ENCODE data around the gene PHTF2. TPM values are rescaled to one million over a fixed set of nuclear protein-coding genes. Genes with fewer than 3 reads are reported as not detected.
A peak's percentile ranks its signal among the peaks of the same experiment; 100 is the strongest.

Gene PHTF2
- total and polyA plus RNA-seq, 11 donors: 9.6 to 47.2 (median 24.2) TPM

GRCh38 chr7:77913977-77914607 lies 115.5 kb downstream of the PHTF2 start:
- peaks cover 0 to 17% (median 6%) of the 10 kb centered on the region in 9 donors for H3K36me3 ChIP-seq
- peaks cover 0 to 10% (median 1%) of the 10 kb centered on the region in 12 donors for H3K4me1 ChIP-seq
- intact Hi-C loops (cut with DNase I): no loop called here
- no peak overlapping the region for H3K27ac ChIP-seq
- H3K9me3 ChIP-seq: no peaks in the 10 kb centered on the region
- 89 to 93% (median 92%) methylated on average over 4 of the region's 4 CpGs for WGBS, 4 donors
- no peaks in the 10 kb centered on the region for H3K27me3 ChIP-seq
- DNase-seq (no peak), ATAC-seq (no peak)
- TF ChIP-seq POLR2A (IDR thresholded peaks at IDR 0.05) (no peak), CTCF (IDR thresholded peaks at IDR 0.05) (no peak)
- no peak overlapping the region for H3K4me3 ChIP-seq

- Histone ChIP-seq H3K9me3 (no peaks in the 10 kb centered on the region), H3K36me3 (peaks cover 0 to 23% (median 7%) of the 10 kb centered on the region in 9 donors), H3K4me1 (no peaks in the 10 kb centered on the region), H3K27ac (no peak overlapping the region), H3K4me3 (no peak overlapping the region), H3K27me3 (no peaks in the 10 kb centered on the region)
- intact Hi-C loops (cut with DNase I): no loop called here
- 94 to 100% (median 98%) methylated on average over 2 of the region's 2 CpGs for WGBS, 4 donors
- no peak for DNase-seq
- no peak for ATAC-seq
- TF ChIP-seq POLR2A (IDR thresholded peaks at IDR 0.05) (no peak), CTCF (IDR thresholded peaks at IDR 0.05) (no peak)
These were observed 119.1 kb downstream of the PHTF2 start for GRCh38 chr7:77917500-77918262.

GRCh38 chr7:77918676-77919075 lies 120.1 kb downstream of the PHTF2 start:
- no peak overlapping the region for H3K4me3 ChIP-seq
- no peaks in the 10 kb centered on the region for H3K27me3 ChIP-seq
- no peak for DNase-seq
- H3K9me3 ChIP-seq: no peaks in the 10 kb centered on the region
- ATAC-seq: no peak
- no peaks in the 10 kb centered on the region for H3K4me1 ChIP-seq
- TF ChIP-seq POLR2A (IDR thresholded peaks at IDR 0.05) (no peak), CTCF (IDR thresholded peaks at IDR 0.05) (no peak)
- intact Hi-C loops (cut with DNase I): no loop called here
- peaks cover 0 to 32% (median 17%) of the 10 kb centered on the region in 9 donors for H3K36me3 ChIP-seq
- H3K27ac ChIP-seq: no peak overlapping the region
- WGBS, 4 donors: 83 to 98% (median 88%) methylated on average over 1 of the region's 1 CpG

- no peak overlapping the region for H3K27ac ChIP-seq
- H3K36me3 ChIP-seq: peaks cover 0 to 36% (median 20%) of the 10 kb centered on the region in 9 donors
- no peaks in the 10 kb centered on the region for H3K27me3 ChIP-seq
- peaks cover 0 to 2% (median 0%) of the 10 kb centered on the region in 12 donors for H3K4me1 ChIP-seq
- ATAC-seq: peak; percentile 49 to 64 (median 58)
- TF ChIP-seq CTCF (IDR thresholded peaks at IDR 0.05): no peak
- TF ChIP-seq POLR2A (IDR thresholded peaks at IDR 0.05): no peak
- intact Hi-C loops (cut with DNase I): no loop called here
- H3K4me3 ChIP-seq: no peak overlapping the region
- no peaks in the 10 kb centered on the region for H3K9me3 ChIP-seq
- no peak for DNase-seq
- 43 to 69% (median 58%) methylated on average over 2 of the region's 2 CpGs for WGBS, 4 donors
These were observed 124.8 kb downstream of the PHTF2 start for GRCh38 chr7:77923419-77923818.
